Fibroblast of skin of abdomen (primary cell): ENCODE data around the gene CDC20.

Experiments used
- DNase-seq: peaks from one replicate; pipeline ENCODE4 v3.0.0-alpha.2; 2013

Gene CDC20

GRCh38 chr1:43329995-43330751 is 28.6 kb upstream of the CDC20 start:
- peak; percentile 73 for DNase-seq

GRCh38 chr1:43331688-43332087 is 27.1 kb upstream of the CDC20 start:
- no peak for DNase-seq

GRCh38 chr1:43334453-43335205 is 24.2 kb upstream of the CDC20 start:
- DNase-seq: no peak

GRCh38 chr1:43337588-43337987 is 21.2 kb upstream of the CDC20 start, which contains the start of gene MPL:
MPL (plus strand) TSS chr1:43337818; CDS start chr1:43337849, 31 bp downstream.
- DNase-seq: no peak

GRCh38 chr1:43338001-43338400 is 20.8 kb upstream of the CDC20 start:
- DNase-seq: no peak

- no peak for DNase-seq
Measured at GRCh38 chr1:43339584-43340232, 19.1 kb upstream of the CDC20 start.

GRCh38 chr1:43340559-43340958 is 18.2 kb upstream of the CDC20 start:
- DNase-seq: no peak

GRCh38 chr1:43344267-43344850 is 14.4 kb upstream of the CDC20 start:
- DNase-seq: no peak

GRCh38 chr1:43345120-43345519 is 13.7 kb upstream of the CDC20 start:
- DNase-seq: no peak

- no peak for DNase-seq
Measured at GRCh38 chr1:43346636-43347035, 12.1 kb upstream of the CDC20 start.

- no peak for DNase-seq
Measured at GRCh38 chr1:43348343-43348808, 10.4 kb upstream of the CDC20 start.

- peak; percentile 35 for DNase-seq
Measured at GRCh38 chr1:43348809-43349593, 9.8 kb upstream of the CDC20 start.

- DNase-seq: peak; percentile 82
Measured at GRCh38 chr1:43349594-43350306, 9.0 kb upstream of the CDC20 start.

- no peak for DNase-seq
Measured at GRCh38 chr1:43350976-43351375, 7.8 kb upstream of the CDC20 start.

- no peak for DNase-seq
Measured at GRCh38 chr1:43351421-43352350, 7.1 kb upstream of the CDC20 start.

- no peak for DNase-seq
Measured at GRCh38 chr1:43352351-43352705, 6.5 kb upstream of the CDC20 start.

- DNase-seq: no peak
Measured at GRCh38 chr1:43352881-43353280, 5.9 kb upstream of the CDC20 start.

GRCh38 chr1:43354471-43354870 is 4.3 kb upstream of the CDC20 start:
- DNase-seq: no peak

GRCh38 chr1:43354936-43355335 is 3.8 kb upstream of the CDC20 start:
- DNase-seq: no peak

- no peak for DNase-seq
Measured at GRCh38 chr1:43357251-43357650, 1.5 kb upstream of the CDC20 start.
